GM13977 (cell line): ENCODE data around the gene C2orf15.
"Not testable (repeated sequence)": the region's sequence is repeated elsewhere in the genome, so short reads cannot be mapped to it uniquely, and the experiment has no call there.

Source experiments
- DNase-seq: peaks from one replicate; pipeline ENCODE4 v3.0.0; 2012; ENCODE audit warnings: low spot score
- in situ Hi-C: fragments of 300-500 bp; cut with MboI; formaldehyde crosslinking; loops from one replicate; pipeline ENCODE4 v1.12.0; 2022; ENCODE audit warnings: low sequenced_read_pairs, low pct_unique_long_range_greater_than_20kb, mixed read lengths, inconsistent platforms; ENCODE audit not compliant: unreplicated experiment
- TF ChIP-seq, protein P1 (sequence below): IDR thresholded peaks from 2 replicates; pipeline ENCODE4 v1.5.1; 2012; ENCODE audit warnings: mild to moderate bottlenecking, control low read depth; ENCODE audit not compliant: insufficient read depth; ENCODE audit errors: extremely low read depth, missing control alignments

Gene C2orf15

DNA sequence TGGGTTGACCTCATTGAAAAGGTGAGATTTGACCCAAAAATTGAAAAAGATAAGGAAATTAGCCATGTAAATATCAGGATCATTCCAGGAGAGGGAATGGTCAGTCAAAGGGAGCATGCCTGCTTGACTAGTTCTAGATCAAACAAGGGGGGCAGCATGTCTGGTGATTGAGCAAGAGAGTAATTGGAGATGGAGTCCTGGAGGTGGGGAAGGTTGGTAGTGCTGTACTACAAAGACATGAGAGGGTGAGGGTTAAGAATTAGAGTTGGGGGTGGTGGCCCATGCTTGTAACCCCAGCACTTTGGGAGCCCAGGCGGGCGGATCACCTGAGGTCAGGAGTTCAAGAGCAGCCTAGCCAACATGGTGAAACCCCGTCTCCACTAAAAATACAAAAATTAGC, 41.5 kb downstream of the C2orf15 start:
- in situ Hi-C loops = loop anchor here (25.0 kb wide), 1 partner anchor 304 kb away; the partner anchor contains the start of gene REV1
- DNase-seq = no peak
- TF ChIP-seq, protein P1, sequence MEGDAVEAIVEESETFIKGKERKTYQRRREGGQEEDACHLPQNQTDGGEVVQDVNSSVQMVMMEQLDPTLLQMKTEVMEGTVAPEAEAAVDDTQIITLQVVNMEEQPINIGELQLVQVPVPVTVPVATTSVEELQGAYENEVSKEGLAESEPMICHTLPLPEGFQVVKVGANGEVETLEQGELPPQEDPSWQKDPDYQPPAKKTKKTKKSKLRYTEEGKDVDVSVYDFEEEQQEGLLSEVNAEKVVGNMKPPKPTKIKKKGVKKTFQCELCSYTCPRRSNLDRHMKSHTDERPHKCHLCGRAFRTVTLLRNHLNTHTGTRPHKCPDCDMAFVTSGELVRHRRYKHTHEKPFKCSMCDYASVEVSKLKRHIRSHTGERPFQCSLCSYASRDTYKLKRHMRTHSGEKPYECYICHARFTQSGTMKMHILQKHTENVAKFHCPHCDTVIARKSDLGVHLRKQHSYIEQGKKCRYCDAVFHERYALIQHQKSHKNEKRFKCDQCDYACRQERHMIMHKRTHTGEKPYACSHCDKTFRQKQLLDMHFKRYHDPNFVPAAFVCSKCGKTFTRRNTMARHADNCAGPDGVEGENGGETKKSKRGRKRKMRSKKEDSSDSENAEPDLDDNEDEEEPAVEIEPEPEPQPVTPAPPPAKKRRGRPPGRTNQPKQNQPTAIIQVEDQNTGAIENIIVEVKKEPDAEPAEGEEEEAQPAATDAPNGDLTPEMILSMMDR = no peak

DNA sequence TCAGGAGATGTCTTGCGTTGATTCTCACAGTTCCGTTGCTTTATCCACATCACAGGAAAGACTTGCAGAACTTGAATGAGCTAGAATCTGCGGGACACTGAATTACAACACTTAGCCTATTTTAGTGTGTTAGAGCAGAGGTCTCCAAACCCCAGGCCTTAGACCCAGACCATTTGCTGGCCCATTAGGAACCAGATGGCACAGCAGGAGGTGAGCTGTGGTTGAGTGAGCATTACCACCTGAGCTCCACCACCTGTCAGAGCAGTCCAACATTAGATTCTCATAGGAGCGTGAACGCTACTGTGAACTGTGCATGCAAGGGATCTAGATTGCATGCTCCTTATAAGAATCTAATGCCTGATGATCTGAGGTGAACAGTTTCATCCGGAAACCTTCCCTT, 43.3 kb downstream of the C2orf15 start:
- no peak for DNase-seq
- TF ChIP-seq, protein P1 = no peak
- in situ Hi-C loops = loop anchor here (25.0 kb wide), 1 partner anchor 302 kb away; the partner anchor contains the start of gene REV1

DNA sequence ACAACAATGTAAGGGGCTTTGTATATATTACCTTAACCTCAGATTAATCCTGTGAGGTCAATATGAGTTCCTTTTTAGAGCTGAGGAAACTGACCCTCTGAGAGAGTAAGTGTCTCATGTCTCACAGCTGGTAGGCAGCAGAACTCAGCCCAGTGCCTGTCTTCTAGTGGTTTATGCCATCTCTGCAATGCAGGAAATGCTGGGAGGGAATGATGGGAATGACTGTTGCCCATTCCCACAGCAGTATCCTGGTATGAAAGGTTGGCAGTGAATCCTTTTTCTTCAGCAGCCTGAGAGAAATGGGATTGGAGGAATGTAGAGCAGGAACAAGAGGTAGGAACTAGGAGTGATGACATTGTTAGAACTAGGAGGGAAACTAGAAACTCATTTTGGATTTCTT, 45.5 kb downstream of the C2orf15 start:
- TF ChIP-seq, protein P1 = no peak
- DNase-seq = no peak

DNA sequence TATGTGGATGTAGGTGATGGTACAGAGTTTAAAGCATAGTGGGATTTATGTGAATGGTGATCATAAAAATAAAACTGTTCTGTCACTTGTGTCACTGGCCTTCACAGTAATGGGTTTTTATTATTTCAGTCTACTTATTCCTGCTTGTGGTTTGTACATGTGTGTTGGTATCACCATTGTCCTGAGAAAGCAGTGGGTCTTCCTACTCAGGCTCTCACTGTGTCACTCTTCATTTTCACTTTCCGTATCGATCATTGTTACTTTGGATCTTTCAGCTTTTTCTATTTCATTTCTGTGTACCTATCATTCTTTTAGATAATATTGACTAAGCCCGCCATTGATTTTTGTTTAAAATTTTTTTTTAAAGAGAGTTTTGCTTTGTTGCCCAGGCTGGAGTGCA, 46.9 kb downstream of the C2orf15 start:
- no peak for DNase-seq
- TF ChIP-seq, protein P1 = no peak
- in situ Hi-C loops = loop anchor here (25.0 kb wide), 1 partner anchor 299 kb away; the partner anchor contains the start of gene REV1

More for the DNA sequence above, 45.5 kb downstream of the C2orf15 start:
- in situ Hi-C loops = loop anchor here (25.0 kb wide), 1 partner anchor 300 kb away; the partner anchor contains the start of gene REV1

DNA sequence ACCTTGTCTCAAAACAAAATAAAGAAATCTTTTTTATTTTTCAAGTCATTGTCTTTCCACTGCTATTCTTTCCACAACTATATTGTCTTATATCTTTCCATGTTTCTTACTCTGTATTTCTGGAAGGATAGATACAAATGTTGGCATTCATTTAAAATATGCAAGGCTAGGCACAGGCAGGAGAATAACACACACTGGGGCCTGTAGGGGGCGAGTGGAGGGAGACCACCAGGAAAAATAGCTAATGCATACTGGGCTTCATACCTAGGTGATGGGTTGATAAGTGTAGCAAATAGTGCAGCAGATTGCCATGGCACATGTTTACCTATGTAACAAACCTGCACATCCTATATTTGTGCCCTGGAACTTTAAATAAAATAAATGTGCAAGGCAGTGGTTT, 49.0 kb downstream of the C2orf15 start:
- in situ Hi-C loops = loop anchor here (25.0 kb wide), 1 partner anchor 297 kb away; the partner anchor contains the start of gene REV1
- TF ChIP-seq, protein P1 = no peak
- no peak for DNase-seq

DNA sequence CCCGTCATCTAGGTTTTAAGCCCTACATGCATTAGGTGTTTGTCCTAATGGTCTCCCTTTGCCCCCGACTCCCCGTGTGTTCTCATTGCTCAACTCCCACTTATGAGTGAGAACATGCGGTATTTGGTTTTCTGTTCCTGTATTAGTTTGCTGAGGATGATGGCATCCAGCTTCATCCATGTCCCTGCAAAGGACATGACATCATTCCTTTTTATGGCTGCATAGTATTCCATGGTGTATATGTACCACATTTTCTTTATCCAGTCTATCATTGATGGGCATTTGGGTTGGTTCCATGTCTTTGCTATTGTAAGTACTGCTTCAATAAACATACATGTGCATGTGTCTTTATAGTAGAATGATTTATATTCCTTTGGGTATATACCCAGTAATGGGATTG, 50.9 kb downstream of the C2orf15 start:
- DNase-seq = not testable (repeated sequence)
- in situ Hi-C loops = loop anchor here (25.0 kb wide), 1 partner anchor 295 kb away; the partner anchor contains the start of gene REV1

DNA sequence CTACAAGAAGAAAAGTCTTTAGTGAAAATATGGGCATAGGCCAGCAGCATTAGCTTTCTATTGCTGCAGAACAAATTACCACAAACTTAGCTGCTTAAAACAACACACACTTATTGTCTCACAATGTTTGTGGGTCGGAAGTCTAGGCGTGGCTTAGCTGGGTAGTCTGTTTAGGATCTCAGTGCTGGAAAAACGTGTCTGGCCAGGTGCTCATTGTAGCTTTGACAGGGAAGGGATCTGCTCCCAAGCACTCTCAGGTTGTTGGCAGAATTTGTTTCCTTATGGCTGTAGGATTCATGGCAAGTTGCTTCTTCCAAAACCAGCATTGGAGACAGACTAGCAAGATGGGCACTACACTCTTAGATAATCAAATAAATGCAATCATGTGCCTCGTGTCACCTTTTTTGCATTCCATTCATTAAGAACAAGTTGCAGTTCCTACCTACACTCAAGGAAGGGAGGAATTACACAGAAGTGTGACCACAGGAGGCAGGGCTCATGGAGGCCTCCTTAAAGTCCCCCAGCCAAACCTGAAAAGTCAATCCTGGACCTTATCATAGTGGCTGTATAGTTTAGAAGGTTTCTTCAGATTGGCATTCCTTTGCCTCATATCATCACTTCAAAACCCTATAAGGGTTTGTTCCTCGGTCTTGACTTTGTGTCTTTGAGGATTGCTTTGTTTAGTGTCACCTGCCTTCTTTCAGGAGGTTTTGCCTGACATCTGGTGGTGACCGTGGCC, 56.8 kb downstream of the C2orf15 start:
- TF ChIP-seq, protein P1 = no peak
- no peak for DNase-seq
- in situ Hi-C loops = loop anchor here (25.0 kb wide), 1 partner anchor 289 kb away; the partner anchor contains the start of gene REV1
